HG03108 (cell line): ENCODE measurements around the gene CYSLTR1.
"Not testable (repeated sequence)": the region's sequence is repeated elsewhere in the genome, so short reads cannot be mapped to it uniquely, and the experiment has no call there.

Experiments used
- ATAC-seq: cut with Tn5 transposase; IDR thresholded peaks from one replicate; pipeline ENCODE4 v1.9.1; 2021; ENCODE audit warnings: moderate library complexity; ENCODE audit not compliant: unreplicated experiment

Gene CYSLTR1

GRCh38 chrX:78226047-78226446 is 101.4 kb downstream of the CYSLTR1 start:
- ATAC-seq, result not testable (repeated sequence)
